AML-193 (cell line): ENCODE measurements around the gene ADGRG1.
A peak's percentile ranks its signal among the peaks of the same experiment; 100 is the strongest.
"Not testable (repeated sequence)": the region's sequence is repeated elsewhere in the genome, so short reads cannot be mapped to it uniquely, and the experiment has no call there.

Source experiments
- DNase-seq, 2 experiments: peaks; one replicate each; lab custom pipeline; 2025; lab: John Stamatoyannopoulos, UW

The ADGRG1 gene

DNA sequence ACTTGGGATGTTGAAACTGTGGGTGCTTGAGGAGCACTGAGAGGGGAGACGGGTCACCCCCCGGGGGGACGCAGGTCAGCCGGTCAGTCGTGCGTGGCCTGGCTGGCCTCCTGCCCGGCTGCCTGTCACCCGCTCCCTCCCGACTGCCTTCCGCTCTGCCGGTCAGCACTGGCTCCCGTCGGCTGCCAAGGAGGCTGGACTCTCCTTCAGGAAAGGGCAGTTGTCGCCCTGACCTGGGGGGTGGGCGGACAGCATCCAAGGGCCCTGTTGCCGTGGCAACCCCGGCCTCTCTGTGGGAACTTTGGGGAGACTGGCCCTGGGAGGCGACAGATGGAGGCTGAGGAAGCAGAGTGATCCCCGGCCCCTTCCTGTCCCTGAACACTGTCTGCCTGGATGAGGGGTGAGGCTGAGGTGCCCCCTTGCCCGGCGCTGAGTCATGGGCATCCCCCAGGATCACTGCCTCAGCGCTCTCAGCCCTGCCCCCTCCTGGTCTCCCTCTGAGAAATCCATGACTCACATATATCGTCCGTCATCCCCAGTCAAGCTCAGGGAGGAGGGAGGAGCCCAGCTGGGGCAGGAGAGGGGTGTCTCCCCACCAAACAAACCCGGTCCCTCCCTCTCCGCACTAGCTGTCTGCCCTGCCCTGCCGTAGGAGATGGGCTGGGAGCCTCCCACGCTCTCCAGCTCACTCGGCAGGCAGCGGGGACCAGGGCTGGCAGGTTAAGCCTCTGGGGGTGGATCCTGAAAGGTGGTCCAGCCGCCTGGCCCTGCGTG, at the start of gene ADGRG1:
ADGRG1 (plus strand) TSS at position 623 of the 774 bp plus-strand sequence. CDS start 21,658 bp downstream, outside the sequence.
- no peak for DNase-seq

DNA sequence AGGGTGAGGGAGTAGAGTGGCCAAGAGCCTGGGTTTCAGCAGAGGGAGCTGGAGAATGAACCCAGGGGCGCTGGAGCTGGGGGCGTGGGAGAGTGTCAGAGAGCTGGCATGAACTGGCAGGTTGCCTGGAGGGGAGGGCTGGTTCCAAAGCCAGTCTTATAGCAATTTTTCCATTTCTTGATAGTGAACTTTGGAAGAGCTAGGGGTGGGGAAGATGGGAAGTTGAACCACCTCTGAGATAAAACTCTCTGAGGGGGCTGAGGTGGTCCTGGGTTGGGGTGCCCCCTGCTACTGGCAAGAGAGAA, 49.1 kb upstream of the ADGRG1 start:
- DNase-seq: no peak

DNA sequence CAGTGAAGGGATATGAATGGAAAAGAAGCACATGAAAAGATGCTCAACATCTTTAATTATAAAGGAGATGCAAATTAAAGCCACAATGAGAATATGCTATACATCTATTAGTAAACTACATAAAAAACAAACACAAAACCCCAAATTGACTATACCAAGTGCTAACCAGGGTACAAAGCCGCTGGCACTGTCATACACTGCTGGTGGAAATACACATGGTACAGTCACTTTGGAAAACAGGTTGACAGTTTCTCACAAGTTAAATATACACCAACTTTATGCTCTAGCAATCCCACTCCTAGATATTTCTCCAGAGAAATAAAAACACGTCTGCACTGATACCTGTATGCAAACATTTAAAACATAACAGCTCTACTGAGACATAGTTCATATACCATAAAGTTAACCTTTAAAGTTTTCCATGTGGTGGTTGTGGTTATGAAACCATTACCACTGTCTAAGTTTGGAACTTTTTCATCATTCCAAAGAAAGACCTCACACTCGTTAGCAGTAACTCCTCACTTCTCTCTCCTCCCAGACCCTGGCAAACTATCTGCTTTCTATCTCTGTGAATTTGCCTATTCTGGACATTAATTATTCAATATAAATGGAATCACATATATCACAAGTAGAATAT, 43.3 kb upstream of the ADGRG1 start:
- no peak for DNase-seq

DNA sequence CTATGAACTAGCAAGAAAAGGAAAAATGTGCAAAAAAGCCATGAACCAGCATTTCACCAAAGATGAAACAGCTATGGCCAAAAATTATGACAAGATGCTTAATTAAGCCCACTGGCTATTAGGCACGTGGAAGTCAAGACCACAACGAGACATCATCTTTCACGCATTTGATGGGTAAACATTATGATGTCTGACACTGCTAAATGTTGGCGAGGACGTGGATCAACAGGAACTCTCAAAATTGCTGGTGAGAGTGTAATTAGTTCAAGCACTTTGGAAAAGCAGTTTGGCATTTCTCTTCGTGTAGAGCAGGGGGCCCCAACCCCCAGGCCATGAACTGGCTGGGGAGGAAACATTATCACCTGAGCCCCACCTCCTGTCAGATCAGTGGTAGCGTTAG, 39.6 kb upstream of the ADGRG1 start:
- DNase-seq: no peak

DNA sequence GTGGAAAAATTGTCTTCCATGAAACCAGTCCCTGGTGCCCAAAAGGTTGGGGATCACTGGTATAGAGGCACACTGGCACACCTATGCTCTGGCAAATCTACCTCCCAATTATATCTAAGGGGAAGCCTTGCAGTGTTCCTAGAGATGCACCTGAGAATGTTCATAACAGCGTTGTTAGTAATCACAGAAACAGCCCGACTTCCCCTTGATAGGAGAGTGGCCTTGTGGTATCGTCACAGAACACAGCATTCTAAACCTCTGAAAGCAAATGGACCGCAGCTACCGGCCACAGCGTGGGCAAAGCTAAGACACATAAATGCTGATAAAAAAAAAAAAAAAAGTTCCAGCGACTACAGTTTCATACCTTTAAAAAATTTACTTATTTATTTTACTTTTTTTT, 39.1 kb upstream of the ADGRG1 start:
- DNase-seq: no peak

DNA sequence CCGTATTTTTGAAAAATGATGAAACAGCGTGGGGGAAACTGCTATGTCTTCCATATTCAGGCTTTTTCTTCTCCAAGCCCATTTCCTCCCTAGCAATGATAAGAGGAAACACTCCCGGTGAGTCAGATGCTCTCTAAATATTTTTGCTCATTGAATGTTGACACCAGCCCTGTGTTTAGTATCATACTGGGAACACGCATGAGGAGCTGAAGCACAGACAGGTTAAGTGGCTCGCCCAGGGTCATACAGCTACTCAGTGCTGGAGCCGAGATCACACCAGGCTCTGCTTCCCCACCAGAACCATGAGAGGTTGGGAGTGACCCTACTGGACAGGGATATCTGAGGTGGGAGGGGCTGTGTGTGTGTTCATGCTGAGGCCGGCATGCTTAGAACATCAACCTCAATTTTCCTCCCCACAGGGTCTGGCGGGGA, 37.8 kb upstream of the ADGRG1 start:
- DNase-seq: no peak

DNA sequence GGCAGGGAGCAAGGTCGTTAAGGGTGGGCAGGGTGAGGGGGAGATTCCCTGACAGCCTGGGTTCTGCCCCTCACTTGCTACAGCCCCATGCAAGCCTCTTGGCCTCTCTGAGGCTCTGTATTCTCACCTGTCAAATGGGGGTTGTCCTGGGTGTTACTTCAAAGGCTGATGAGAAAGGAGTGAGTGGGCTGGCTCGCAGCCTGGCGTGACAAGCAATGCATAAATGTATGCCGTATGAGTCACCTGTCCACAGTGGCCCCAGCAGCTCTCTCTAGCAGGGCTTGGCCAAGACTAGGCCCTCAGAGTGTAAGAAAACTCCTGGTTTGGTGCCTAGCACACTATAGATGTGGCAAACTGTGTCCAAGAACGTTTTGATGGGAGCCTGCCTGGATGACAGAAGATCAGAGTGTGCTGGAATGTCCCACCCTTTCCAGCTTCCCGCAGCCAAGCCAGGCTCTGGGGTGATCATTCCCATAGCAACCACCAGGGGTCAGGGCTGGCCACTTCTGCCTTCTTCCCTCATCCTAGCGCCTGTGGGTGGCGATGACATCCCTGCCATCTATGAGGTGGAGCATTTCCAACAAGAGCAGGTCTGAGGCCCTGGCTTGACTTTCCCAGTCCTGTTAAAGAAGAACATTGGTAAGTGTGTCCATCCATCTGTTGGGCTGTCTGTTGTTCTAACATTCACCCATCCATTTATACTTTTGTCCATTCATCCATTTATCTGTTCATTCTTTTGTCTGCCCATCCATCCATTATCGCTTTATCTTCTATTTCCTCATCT, 37.2 kb upstream of the ADGRG1 start:
- DNase-seq: peak; percentile 55 to 67

DNA sequence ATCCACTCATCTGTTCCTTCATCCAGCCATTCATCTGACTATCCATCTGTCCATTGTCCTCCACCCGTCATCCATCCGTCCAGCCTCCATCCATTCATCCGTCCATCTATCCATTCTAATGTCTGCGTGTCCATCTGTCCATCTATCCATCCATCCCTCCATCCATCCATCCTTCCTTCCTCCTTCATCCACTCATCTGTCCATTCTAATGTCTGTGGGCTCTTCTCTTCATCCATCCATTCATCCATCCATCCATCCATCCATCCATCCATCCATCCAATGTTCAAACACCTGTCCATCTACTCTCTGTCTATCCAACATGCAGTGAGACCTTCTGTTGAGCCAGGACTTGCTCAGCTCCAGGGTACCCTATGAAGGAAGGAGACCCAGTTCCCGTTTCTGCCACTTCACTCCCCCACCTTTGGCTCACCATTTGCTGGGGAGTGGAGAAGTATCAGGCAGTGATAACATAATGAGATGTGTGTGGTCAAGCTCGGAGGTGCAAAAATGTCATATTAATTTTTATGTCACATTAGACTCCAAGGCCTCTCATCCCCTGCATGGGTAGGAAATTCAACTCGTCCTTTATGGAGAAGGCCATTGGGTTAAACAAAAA, 36.5 kb upstream of the ADGRG1 start:
- no peak for DNase-seq

DNA sequence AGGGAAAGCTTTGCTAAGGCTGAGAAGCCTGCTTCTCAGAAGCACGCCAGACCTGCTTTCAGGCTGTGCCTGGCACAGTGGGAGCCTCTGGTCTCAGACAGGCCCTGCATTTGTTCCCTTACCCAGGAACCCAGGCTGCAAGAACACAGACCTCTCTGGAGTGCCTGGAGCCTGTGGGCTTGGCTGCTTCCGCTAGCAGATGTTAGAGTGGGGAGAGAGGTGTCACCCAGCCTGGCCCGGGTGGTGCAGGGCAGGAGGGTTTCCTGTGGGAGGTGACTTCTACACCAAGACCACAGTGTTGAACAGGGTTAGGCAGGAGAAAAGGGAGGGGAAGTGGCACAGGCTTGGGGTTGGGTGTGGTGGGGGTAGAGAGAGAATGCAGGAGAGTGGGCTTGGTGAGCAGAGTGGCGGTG, 35.8 kb upstream of the ADGRG1 start:
- peak; percentile 34 to 35 for DNase-seq

DNA sequence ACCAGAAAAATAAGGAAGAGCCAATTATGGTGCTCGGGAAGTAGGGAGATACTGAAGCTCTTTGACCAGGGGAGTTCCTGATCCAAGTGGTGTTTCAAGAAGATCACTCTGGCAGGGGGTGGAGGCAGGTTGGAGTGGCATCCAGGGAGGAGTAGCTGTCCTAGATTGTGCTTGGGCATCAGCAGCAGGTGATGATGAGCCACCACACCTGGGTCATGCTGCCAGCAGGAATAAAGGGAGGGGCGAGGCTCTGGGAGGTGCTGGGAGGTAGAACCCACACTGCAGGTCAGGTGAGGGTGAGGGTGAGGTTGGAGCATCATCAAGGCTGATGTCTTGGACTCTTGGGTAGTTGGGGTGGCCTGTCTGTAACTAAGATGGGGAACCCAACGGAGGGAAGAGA, 35.4 kb upstream of the ADGRG1 start:
- DNase-seq: no peak

DNA sequence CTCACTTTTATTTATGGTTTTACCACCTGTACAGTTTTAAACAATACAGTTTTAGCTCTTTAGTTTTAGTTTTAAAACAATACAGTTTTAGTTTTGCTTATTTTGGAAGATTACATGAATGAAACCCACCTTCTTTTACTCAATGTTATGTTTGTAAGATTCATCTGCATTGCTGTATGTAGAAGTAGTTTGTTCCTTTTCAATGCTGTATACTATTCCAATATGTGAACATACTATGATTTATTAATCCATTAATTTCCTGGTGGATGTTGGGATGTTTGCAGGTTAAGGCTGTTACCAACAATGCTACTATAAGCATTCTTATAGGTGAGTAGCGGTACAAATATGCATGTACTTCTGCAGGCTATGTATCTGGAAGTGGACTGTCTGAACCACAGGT, 34.4 kb upstream of the ADGRG1 start:
- DNase-seq: no peak

DNA sequence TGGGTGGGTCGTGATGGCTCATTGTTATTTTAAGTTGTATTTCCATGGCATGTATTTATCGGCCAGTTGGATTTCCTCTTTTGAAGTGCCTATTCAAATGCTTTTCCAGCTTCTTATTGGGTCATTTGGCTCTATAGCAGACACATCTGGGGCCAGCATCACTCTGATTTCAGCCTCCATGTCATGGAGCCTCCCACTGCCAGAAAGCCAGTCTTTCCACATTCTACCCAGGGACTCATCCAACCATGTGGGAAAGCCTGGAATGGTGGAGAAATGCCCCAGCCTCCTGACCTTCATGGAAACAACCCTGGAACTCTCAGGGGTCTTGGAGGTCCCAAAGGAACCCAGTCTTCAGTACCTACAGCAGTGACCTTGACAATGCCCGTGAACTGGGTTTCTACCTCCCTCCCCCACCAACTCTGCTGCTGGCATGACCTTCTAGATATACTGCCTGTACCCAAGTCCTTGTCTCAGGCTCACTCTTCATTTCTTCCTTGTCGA, 33.8 kb upstream of the ADGRG1 start:
- no peak for DNase-seq

DNA sequence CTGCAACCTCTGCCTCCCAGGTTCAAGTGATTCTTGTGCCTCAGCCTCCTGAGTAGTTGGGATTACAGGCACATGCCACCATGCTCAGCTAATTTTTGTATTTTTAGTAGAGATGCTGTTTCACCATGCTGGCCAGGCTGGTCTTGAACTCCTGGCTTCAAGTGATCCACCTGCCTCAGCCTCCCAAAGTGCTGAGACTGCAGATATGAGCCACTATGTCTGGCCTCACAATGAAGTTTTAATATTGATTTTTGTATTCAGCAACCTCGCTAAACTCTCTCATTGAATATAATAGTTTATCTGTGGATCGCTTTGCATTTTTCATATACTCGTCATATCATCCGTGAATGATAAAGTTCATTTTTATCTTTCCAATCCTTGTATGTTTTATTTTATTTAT, 32.2 kb upstream of the ADGRG1 start:
- DNase-seq: not testable (repeated sequence)

DNA sequence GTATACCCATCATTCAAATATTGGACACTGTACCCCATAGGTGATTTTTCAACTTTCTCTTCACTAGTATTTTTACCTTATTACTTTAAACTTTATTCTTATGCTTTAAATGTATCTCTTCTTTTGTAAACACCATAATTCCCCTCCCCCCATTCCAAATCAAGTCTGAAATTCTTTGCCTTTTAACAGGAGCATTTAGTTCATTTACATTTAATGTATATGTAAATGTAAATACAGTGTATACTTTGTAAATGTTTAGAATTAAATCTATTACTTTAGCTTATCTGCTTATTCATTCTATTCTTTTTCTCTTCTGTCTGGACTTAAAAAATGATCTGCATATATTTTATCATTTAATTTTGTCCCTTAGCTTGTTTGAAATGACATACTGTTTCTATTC, 30.0 kb upstream of the ADGRG1 start:
- no peak for DNase-seq

DNA sequence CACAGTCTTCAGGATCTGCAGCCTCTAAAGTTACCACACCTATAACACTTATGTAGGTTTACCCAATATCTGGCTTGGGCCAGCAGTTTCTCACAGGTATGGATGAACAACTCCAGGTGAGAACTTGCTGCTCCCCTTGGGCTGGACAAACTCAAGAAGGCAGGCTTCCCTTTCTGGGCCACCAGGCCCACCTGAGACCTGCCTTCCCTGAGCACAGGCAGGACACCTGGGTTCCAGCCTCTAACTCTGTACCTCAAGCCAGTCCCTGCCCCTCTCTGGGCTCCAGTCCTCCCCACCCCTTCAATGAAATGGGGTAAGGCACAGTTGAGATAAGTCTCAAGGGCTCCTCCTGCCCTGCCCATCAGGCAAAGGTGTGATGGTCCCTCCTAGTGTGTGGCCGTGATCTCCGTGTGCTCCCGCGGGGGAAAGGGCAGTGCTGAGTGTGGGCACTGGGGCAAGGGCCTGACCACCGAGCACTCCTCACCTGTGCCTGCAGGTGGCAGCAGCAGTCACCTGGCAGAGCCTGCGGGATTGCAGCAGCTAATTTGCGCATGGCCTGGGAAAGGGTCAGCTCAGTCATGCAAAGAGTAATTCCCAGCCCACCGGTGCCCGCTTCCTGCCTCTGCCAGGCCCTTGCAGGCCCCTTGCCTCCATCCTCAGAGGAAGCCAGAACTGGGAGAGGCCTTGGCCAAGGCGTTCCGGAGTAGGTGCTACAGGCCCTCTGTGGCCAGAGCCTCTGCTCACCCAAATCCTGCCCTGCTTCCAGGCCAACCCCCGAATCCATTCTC, 28.2 kb upstream of the ADGRG1 start:
- no peak for DNase-seq

DNA sequence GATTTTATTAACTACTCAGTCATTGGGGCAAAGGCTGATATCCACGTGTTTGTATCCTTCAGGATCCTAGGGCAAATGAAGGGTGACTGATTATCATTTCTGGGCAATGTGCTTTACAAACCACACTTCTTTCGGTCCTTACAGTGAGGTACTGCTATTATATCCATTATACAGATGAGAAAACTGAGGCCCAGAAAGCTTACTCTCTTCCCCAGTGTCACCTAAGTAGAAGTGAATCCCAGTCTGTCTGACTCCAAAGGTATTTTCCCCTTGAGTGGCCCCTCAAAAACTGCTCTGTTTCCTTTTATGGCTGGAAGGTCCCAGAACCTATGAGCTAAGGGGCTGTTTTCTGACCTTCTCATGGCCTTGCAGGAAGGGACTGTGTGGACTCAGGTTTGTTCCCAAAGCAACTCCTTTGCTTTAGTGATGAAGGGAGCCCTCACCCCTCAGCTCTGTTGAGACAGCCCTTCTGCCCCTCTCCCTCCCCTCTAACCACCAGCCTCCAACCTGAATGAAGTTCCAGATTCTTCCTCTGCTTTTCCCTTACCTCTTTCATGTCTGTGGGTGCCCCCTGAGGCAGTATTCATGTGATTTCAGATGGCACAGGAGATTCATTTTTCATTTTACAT, 27.4 kb upstream of the ADGRG1 start:
- no peak for DNase-seq

DNA sequence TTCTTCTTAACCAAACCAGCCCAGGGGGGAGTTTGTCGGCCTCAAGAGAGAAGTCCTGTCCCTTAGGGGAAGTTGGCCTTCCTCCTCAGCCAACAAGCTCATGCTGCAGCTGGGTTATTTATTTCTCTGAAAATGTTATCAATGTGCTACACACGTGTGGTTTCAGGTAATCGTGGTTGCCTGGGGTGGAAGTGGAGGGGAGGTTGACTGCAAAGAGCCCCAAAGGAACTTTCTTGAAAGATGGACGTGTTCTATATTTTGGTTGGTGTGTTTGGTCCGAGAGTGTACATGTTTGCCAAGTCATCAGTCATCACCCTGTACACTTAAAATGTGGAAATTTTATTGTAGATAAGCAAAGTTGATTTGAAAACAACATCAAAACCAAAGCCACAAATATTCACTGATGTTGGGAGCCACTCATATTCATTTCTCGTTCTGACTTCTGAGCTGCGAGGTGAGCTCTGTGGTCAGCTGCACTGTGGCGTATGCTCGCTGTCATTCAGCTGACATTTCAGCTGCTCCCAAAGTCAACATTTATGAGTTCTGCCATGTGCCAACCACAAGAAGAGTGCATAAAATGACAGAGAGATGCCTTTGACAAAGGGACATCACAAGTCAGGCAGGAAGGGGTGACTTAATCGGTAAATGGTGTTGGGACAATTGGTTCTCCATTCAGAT, 26.5 kb upstream of the ADGRG1 start:
- no peak for DNase-seq

DNA sequence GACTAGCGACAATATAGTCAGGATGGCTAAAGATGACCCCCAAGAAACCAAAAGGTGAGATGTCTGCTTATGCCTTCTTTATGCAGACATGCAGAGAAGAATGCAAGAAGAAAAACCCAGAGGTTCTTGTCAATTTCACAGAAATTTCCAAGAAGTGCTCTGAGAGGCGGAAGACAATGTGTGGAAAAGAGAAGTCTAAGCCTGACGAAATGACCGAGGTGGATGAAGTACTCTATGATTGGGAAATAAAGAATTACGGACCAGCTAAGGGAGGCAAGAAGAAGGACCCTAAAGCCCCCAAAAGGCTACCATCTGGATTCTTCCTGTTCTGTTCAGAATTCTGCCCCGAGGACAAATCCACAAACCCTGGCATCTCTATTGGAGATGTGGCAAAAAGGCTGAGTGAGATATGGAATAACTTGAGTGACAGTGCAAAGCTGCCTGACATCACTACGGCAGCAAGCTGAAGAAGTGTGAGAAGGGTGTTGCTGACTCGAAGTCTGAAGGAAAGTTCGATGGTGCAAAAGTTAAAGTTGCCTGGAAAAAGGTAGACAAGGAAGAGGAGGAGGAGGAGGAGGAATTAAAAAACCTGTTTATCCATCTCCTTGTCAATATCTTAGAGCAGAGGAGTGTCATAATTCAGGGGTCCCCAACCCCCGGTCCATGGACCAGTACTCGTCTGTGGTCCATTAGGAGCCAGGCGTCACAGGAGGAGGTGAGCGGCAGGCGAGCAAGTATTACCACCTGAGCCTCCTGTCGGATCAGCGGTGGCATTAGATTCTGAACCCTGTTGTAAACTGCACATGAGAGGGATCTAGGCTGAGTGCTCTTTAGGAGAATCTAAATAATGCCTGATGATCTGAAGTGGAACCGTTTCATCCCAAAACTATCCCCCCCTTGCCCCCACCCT, 25.1 kb upstream of the ADGRG1 start:
- no peak for DNase-seq

DNA sequence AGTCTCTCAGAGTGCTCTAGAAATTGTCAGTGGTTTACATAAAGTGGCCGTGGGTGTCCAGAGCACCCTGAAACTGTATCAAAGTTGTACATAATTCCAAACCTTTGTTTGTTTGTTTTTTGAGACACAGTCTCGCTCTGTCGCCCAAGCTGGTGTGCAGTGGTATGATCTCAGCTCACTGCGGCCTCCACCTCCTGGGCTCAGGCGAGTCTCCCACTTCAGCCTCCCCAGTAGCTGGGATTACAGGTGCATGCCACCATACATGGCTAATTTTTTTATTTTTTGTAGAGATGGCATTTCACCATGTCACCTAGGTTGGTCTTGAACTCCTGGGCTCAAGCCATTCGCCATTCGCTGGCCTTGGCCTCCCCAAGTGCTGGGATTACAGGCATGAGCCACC, 24.3 kb upstream of the ADGRG1 start:
- no peak for DNase-seq
